ENCODE data around the gene TLE7.

The TLE7 gene

GRCh38 chr16:71448274-71448866 is 6.5 kb upstream of the TLE7 start:
- DNase-seq = no peak

DNA sequence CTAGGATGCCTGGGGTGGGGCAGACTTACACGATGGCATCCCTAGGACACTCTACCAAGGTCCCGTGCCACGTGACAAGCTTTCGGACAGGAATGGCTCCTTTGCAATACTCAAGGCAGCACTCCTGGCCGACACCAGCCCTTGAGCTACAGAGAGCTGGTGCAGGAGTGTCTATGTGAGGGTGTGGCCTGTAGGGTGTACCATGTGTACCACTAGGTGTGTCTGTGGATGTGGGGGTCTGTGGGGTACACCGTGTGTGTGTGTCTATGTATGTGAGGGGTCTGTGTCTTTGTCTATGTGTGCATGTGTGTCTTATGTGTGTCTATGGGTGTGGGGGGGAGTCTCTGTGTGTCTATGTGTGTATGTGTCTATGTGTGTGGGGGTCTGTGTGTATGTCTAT is 1.9 kb upstream of the TLE7 start:
- DNase-seq = no peak

DNA sequence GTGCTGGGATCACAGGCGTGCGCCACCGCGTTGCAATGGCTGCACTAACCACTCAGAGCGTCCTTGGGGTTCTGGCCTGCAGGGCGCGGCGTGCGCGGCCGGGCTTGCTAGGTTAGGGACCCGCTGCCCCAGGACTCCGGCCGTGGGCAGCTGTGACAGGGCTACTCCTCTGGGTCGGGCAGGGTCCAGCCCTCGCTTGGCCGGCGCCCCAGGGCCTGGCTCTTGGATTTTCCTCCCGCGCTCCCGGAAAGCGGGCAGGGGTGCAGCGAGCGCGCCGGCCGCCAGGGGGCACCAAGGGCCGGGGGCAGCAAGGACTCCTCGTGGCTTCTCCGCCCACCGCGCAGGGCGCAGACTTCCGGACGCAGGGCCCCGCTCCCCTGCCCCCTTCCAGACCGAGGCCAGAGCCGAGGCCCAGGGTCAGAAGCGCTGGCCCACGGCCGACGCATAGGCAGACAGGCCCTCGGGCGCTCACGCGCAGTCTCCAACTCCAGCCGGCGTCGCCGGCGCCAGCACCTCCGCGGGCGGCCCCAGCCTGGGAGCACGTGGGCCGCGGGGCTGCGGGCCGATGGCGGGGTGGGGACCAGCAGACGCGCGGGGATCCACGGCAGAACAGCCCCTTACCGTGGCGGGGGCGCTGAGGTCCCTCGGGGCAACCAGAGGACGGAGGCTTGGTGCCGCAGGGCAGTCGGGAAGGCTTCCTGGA is 355 bp downstream of the TLE7 start:
- DNase-seq = no peak

DNA sequence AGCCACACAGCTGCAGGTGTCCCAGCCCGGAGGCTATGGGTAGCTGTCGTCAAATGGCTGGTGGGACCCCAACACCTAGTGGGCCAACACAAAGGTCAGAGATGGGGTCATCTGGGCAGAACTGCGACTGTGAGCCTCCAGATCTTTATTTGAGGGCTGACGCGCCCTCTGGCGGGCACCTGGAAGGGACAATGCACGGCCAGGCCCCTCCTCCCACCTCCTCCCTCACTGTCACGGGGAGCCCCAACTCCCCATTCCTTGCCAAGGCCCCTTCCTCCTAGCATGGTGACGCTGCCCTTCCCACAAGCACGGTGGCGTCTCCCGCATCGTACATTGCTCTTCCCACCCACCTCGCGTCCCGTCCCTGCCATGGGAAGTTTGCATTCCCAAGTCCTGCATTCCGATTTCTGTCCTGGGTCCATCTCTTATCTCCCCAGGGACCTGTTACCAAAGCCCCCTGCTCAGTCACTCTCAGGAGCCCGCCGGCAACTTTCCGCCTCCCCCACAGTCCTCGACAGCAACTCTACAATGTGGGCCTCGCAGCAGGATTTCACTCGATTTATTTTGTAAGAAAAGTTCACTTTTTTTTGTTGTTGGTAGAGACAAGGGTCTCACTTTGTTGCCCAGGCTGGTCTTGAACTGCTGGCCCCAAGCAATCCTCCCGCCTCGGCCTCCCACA is 1.0 kb downstream of the TLE7 start:
- DNase-seq = no peak

GRCh38 chr16:71439523-71439922 is 2.3 kb downstream of the TLE7 start:
- DNase-seq = no peak

DNA sequence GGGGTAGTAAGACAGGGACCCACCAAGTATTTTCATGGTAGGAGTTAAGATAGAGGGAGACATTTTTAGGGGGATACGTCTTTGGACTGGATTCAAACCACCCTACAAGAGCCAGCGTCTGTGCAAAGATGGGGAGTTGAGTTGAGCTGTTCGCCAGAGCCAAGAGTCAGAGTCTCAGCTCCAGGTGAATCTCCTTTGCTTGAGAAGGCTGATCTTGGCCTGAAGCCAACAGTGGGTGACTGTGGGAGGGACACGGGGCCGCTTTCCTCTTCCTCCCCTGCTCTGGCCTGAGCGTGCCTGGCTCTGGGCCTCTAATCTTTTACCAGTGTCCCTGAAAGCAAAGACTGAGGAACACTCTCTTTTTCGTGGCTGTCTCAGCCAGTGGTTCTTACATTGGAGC is 5.4 kb downstream of the TLE7 start:
- DNase-seq = no peak

DNA sequence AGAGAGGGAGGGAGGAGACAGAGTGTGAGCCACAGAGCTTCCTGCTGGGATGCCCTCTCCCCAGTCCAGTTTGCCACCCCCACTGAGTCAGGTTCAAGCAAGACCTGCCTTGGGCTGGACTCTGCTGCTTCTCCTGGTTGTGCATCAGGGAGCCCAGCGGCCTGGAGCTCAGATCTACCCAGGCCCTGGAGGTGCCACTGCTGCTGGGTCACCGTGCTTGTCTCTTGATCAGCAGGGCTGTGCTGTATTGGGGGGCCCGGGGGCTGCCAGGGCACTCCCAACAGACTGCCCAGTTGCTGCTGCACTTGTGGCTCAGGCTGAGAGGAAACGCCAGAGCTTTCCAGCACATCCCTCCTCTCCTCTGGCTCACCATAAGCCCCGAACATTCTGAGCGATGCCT is 8.9 kb downstream of the TLE7 start:
- no peak for DNase-seq

- DNase-seq = no peak
Measured at GRCh38 chr16:71431991-71432390, 9.9 kb downstream of the TLE7 start.

DNA sequence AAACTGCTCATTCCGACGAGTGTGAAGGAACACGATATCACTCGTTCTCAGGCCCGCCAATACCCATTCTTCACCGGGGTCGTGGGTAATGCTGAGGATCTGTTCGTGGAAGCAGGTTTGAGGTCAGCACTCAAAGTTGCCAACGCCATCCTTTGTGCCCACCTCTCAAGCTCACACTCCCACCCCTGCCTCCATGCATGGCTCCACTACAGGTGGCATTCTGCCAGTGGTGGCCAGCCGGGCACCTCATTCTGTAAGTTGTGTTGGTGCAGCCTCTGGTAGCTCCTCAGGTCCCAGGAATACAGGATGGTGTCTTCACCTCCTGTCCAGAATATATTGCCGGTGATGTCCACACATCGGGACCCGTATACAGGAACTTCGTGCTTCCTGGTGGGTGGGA is 10.7 kb downstream of the TLE7 start:
- no peak for DNase-seq

DNA sequence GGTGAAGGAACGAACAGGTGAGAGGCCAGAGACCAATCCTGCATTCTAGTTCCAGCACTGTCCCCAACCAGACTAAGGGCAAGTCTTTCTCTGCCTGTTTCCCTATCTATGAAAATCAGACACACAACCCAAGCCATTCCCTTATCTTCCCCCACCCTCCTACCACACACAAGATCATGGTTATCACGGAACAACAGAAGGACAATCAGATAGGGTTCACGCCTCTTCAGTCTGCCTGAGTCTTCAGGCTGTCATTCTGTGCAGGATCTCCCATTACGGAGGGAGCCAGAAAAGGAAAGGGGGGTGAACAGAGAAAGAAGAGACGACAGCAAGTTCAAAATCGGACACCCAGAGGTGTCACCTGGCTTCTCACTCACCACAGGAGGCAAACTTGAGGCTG is 11.1 kb downstream of the TLE7 start:
- no peak for DNase-seq

DNA sequence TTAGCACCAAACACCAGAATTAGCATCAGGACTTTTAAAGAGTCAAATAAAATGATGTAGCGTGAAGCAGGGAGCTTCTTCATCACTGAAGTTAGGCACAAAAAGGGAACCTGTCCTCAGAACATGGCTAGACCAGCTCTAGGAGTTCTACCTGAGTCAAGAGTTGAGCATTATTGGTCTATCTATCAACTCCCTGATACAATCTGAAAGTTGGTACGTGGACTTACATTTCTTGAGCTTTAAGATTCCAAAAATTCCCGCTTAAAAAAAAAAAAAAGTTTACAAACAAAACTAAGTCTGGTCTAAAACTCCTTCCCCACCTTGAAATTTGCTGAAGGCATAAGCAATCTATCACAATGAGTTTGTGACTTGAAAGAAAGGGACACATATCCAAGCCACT is 12.3 kb downstream of the TLE7 start:
- DNase-seq = no peak

DNA sequence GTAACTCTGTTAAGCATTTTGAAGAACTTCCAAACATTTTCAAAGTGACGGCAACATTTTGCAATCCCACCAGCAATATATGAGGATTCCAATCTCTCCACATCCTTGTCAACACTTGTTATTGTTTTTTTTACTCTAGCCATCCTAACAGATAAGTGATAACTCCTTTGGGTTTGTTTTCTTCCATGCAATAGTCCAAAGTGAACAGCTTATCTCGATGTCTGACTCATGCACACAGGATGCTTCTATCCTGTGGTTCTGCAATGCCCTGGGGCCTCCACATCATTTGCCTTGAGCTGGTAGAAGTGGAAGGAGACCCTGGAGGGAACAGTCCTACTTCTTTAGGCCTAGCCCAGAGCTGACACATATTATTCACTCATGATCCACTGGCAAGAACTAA is 13.0 kb downstream of the TLE7 start:
- DNase-seq = no peak

DNA sequence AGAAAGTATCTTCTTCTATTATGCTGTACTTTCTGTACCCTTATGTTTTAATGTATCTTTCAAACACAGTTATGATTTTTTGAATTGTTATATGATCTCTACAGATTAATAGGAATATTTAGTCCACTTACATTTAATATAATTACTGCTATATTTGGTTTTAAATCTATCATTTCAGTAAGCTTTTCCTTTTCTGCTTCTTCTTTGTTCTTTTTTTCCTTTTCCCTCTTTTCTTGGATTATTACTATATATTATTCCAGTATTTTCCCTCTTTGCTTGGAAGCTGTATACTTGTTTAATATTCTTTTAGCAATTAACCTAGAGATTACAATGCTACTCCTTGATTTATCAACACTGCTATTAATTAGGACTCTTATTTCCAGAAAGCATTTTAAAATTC is 13.5 kb downstream of the TLE7 start:
- DNase-seq = no peak

- DNase-seq = no peak
Measured at GRCh38 chr16:71426880-71427615, 14.8 kb downstream of the TLE7 start.

- DNase-seq = peak in 1 of 2 donors; percentile 5
Measured at GRCh38 chr16:71426069-71426879, 15.6 kb downstream of the TLE7 start.

- DNase-seq = no peak
Measured at GRCh38 chr16:71425746-71426068, 16.1 kb downstream of the TLE7 start.

DNA sequence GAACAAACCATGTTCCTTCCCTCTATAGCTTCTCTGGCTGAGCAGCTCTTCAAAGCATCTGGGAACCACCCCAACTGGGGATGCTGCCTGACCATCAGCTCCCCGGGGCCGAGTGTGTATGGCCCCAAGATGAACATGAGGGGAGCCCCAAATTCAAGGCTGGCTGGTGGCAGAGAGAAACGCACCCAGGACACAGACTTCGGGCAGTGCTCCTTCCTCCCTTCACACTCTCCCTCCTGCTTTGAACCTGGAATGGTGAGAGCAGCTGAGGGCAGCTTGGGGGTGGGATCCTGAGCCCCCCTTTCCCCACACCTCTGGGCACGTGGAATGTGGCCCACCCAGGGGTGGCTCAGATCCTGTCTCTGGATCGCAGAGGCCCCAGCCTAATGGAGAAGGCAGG is 17.2 kb downstream of the TLE7 start:
- no peak for DNase-seq

- DNase-seq = no peak
Measured at GRCh38 chr16:71423865-71424264, 18.0 kb downstream of the TLE7 start.

GRCh38 chr16:71423016-71423415 is 18.8 kb downstream of the TLE7 start:
- no peak for DNase-seq

DNA sequence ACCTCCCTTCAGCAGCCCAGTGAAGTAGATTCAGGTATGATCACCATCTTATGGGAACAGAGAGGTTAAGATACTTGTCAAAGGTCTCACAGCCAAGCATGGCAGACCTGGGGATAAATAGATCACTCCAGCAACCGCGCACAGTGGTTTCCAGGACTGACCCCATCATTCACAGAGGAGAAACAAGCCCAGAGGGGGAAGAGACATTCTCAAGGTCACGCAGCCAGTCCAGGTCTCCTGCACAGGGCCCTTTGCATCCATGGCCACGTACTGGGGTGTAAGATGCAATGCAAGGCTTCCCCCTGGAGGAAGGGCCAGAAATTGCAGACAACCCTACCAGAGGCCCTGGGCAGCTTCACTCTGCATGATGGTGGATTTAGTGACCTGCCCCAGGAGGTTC is 19.9 kb downstream of the TLE7 start:
- peak; percentile 7 to 23 for DNase-seq

- DNase-seq = no peak
Measured at GRCh38 chr16:71414038-71414437, 27.8 kb downstream of the TLE7 start.

GRCh38 chr16:71413341-71413740 is 28.5 kb downstream of the TLE7 start:
- DNase-seq = no peak

Data from inflammatory macrophage (primary cell).